ENCODE data around the gene SAPCD2.

SAPCD2 gene

GRCh38 chr9:137079401-137079787, 9.0 kb upstream of the SAPCD2 start:
- DNase-seq = no peak

- DNase-seq = no peak
Observed at GRCh38 chr9:137078701-137079400, 8.5 kb upstream of the SAPCD2 start.

GRCh38 chr9:137077758-137078693, 7.7 kb upstream of the SAPCD2 start:
- DNase-seq = no peak

GRCh38 chr9:137077010-137077747, 6.8 kb upstream of the SAPCD2 start, which contains the start of gene UAP1L1:
TSS of gene UAP1L1 (plus strand) at chr9:137077517. CDS start at chr9:137077533, 16 bp downstream.
- DNase-seq = peak; percentile 53

- no peak for DNase-seq
Observed at GRCh38 chr9:137076636-137077009, 6.3 kb upstream of the SAPCD2 start.

GRCh38 chr9:137075275-137075775, 5.0 kb upstream of the SAPCD2 start:
- no peak for DNase-seq

GRCh38 chr9:137074657-137075274, 4.4 kb upstream of the SAPCD2 start:
- no peak for DNase-seq

- no peak for DNase-seq
Observed at GRCh38 chr9:137073992-137074399, 3.6 kb upstream of the SAPCD2 start.

- DNase-seq = no peak
Observed at GRCh38 chr9:137071282-137071681, 925 bp upstream of the SAPCD2 start.

- no peak for DNase-seq
Observed at GRCh38 chr9:137070906-137071275, 534 bp upstream of the SAPCD2 start.

- DNase-seq = no peak
Observed at GRCh38 chr9:137069508-137070091, 757 bp downstream of the SAPCD2 start.

- DNase-seq = no peak
Observed at GRCh38 chr9:137068539-137069507, 1.5 kb downstream of the SAPCD2 start.

GRCh38 chr9:137067860-137068538, 2.4 kb downstream of the SAPCD2 start:
- peak; percentile 89 for DNase-seq

- DNase-seq = no peak
Observed at GRCh38 chr9:137066096-137066861, 4.1 kb downstream of the SAPCD2 start.

- no peak for DNase-seq
Observed at GRCh38 chr9:137065336-137065967, 4.9 kb downstream of the SAPCD2 start.

- no peak for DNase-seq
Observed at GRCh38 chr9:137064880-137065164, 5.5 kb downstream of the SAPCD2 start.

GRCh38 chr9:137064027-137064879, 6.1 kb downstream of the SAPCD2 start:
- peak; percentile 81 for DNase-seq

- no peak for DNase-seq
Observed at GRCh38 chr9:137063311-137064026, 6.9 kb downstream of the SAPCD2 start.
